Measurements from ENCODE around the gene RALGPS1.

RALGPS1 gene

DNA sequence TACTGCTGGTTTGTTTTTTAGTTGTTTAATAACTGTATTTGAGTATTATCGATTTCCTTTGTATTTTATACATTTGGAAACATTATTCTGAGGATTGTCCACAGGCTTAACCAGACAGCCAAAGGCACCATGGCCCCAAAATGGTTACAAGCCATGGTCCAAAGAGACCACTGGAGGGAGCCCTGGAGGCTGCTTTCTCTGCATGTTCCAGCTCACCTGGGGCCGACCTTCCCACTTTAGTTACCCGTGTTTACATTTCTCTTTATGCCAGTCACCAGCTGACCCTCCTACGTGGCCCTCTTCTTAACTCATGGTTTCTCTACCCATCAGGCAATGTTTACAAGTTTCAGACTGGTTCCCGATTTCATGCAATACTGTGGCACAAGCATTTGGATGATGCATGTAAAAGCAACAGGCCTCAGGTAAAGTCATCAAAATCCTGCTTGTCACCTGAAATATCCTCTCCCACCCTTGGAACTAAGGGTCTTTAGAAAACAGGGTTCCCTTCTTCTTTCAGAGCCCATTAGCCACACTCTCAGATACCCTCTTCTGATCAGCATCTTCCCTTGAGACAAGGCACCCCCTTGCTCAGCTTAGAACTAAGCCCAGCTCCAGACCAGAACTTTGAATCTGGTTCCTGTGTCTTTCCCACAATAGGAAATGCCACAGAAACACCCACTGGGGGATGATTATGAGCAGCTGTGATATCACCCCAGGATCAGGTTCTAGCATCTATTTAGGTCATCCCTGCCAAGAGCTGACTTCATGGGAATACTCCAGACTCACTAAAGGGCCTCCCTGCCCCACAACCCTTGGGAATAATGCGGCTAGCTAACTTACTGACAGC is 300.1 kb downstream of the RALGPS1 start:
- in situ Hi-C loops (cut with MboI; ENCODE audit: low pct_unique_long_range_greater_than_20kb, low sequenced_read_pairs), result no loop called here
- DNase-seq, result peak; percentile 59

DNA sequence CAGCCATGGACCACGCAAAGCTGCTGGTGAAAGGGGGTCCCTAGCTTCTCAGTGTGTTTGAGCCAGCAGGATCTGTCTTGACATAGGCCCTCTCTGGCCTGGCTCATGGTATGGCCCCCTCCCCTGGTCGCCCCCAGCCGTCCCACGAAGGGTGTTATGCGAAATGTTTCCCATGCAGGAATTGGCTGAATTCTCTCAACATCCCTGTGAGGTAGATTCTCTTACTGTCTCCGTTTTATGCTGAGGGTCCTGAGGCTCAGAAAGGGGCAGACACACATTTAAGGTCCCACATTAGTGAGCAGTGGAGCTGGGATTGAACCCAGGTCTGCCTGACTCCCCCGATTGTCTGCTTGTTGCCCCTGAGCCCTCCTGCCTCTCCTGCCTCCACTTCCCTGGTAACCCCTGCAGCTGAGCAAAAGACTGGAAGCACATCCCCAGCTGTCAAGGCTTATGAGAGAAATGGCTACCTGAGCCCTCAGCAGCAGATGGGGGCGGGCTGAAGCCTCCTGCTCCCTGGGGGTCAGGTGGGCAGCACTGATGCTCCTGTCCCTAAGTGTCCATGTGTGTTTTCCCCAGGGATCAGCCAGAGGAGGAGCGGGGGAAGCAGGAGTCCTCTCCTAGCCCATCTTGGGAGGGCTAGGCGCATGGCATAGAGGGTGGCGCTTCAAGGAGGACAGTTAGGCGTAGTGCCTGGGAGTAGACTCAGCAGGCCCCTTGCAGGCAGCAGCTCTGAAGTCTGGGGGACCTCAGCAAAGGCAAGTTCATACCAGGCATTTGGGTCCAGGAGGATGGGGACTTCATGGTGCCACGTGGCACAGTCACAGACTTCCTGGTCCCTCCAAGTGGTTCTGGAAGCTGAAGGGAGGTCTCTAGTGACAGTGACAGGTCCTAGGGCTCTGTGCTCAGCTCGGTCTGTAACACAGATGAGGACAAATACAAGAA is 301.0 kb downstream of the RALGPS1 start:
- DNase-seq, result no peak
- in situ Hi-C loops (cut with MboI; ENCODE audit: low pct_unique_long_range_greater_than_20kb, low sequenced_read_pairs), result no loop called here

DNA sequence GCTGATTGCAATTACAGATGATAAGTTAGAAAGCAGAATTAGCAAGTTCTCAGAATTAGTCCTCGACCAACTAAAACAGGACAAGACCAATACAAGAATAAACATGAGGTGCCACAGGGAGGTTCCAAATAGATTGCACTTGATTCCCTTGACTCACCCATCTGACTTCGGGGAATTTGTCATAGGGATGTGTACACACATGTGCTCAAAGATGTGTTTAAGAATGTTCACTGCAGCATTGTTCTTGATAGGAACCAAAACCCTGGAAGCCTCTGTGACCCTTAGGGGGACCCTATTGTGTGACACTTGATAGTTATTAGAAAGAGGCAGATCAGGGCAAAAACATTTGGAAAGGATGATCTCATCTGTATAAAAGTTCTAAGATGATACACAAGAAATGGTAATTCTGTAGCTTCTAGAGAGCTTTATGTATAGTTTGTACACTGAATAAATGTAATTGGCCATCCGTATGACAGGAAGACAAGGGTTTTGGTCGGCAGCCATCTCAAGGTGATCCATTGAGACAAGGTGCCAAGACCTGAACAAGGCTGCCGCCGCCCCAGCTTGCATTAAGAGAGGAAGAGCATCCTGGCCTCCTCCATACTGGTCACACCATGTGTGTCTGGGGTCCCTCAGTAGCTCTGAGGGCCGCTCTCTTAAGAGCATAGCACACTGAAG is 301.8 kb downstream of the RALGPS1 start:
- no peak for DNase-seq
- in situ Hi-C loops (cut with MboI; ENCODE audit: low pct_unique_long_range_greater_than_20kb, low sequenced_read_pairs), result no loop called here

DNA sequence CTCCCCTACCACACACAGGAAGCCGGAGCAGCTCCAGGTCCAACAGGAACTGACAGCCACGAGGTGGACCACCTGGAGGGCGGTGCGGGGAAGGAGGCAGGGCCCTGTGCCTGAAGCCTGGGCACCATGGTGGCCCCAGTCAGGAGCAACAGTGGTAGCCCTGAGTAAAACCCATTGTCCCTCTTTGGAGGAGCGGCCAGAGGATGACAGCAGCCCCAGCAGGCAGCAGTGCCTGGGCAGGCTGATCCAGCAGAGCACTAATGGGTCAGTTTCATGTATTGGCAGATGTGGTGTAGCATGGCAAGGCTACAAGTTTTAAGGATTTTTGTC is 302.3 kb downstream of the RALGPS1 start:
- no peak for DNase-seq
- in situ Hi-C loops (cut with MboI; ENCODE audit: low pct_unique_long_range_greater_than_20kb, low sequenced_read_pairs), result no loop called here

DNA sequence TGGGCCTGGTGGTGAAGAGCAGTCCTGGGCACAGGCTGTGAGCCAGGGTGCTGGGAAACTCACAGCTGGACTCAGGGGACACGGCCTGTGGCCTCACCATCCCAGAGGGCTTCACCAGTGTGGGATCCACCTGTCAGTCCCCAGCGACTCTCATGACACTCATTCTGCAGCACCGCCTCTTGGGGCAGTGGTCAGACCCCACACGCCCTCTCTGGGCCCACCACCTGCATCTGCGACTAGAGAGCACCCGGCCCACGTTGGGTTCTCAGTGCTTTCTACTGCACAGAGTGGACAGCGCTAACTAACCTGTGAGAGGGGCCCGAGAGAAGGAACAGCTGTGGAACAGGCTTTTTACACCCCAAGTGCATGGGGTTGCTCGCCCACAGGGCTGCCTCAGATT is 304.2 kb downstream of the RALGPS1 start:
- DNase-seq, result no peak
- in situ Hi-C loops (cut with MboI; ENCODE audit: low pct_unique_long_range_greater_than_20kb, low sequenced_read_pairs), result no loop called here

DNA sequence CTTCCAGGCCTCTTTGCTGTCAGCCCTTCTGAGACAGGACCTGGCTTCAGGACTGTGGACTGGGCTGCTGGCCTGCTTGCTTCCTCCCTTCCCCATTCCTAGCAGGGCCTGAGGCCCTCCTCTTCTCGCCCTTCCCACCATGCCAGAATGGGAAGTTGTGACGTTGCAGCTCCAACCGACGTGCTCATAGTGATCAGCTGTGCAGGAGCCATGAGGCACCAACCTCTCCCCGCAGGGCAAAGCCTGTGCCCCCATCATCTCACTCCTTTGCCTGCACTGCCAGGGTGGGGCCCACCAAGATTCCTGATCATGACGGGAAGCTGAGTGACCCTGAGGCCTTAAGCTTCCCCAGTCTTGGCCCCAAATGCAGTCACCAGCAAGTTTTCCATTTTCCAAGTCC is 304.9 kb downstream of the RALGPS1 start:
- DNase-seq, result no peak
- in situ Hi-C loops (cut with MboI; ENCODE audit: low pct_unique_long_range_greater_than_20kb, low sequenced_read_pairs), result no loop called here

DNA sequence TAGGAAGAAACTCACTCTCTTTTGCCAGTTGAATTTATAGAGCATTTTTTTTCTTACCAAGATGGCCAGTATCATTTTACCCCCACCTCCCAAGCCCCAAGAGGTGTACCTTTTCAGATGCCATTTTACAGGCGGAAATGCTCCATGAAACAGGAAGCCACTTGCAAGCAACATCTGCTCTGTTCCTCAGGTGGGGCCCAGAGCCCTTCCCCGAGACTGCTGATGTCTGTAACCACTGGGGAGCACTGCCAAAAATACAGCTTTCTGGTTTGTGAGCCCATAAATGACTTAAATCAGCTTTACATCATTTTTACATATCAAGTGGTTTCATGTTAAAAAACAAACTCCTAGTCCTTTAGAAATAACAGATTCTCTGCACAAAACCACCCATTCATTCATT is 307.1 kb downstream of the RALGPS1 start:
- no peak for DNase-seq
- in situ Hi-C loops (cut with MboI; ENCODE audit: low pct_unique_long_range_greater_than_20kb, low sequenced_read_pairs), result no loop called here

DNA sequence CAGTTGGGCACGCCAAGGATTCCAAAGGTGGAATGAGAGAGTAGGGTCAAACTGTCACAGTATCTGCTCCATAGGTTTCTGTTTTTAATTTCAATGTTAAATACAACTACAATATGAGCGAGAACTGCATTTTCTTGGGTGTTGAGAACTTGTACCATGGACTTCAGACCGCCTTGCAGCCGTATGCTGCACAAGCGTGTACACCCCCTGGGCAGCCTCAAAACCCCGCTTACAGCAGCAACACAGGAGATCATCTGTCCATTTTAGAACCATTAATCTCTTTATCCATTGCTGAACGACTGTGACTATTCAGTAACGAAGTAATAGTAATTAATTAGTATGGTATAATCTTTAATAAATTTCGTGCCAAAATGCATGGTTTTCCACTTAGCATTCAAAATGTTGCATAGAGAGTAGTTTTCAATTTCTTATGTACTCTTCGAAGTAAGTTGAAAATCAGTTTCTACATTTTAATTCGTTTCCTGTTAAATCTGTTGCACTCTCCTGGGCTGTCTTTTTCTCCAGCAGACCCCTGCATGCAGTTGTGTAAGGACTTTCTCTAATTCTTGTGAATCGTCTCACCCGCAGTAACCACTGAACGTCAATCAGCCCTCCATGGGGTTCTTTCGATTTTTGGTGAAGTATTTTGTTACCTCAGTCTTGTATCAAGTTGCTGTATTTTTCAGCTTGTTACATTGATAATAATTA is 308.0 kb downstream of the RALGPS1 start:
- no peak for DNase-seq
- in situ Hi-C loops (cut with MboI; ENCODE audit: low pct_unique_long_range_greater_than_20kb, low sequenced_read_pairs), result no loop called here

DNA sequence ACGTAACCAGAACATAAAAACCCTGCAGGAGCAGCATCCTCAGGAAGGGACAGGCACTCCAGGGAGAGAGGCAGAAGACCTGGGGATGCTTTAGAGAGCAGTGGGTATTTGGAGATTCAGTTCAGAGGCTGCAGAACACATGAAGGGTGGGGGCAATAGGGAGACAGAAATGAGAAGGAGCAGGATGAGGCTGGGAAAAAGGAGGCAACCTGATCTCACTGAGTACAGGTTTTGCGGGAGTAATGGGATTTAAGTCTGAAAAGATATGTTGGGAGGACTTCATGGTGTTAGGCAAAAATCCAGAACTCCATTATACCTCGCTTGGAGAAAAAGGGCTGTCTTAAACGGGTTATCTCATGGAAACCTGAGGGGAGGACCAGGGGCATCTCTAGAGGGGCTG is 308.7 kb downstream of the RALGPS1 start:
- in situ Hi-C loops (cut with MboI; ENCODE audit: low pct_unique_long_range_greater_than_20kb, low sequenced_read_pairs), result no loop called here

DNA sequence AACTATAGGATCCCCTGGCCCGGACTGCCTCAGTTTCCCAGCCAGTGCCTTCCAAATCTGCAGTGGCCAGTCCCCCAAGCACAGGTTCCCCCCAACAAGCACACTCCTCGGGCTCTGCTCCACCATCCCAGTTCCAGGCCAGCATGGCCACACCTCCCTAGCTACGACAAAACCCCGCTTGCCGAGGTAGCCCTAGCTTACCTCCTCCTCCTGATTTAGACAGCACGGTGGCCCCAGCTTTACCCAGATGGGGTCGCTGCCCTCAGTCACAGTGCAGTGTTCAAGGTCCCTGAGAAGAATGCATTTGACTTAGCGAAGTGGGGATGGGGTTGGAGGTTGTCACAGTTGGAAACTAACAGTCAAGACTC is 309.2 kb downstream of the RALGPS1 start:
- in situ Hi-C loops (cut with MboI; ENCODE audit: low pct_unique_long_range_greater_than_20kb, low sequenced_read_pairs), result no loop called here
- no peak for DNase-seq

More for the DNA sequence above, 308.7 kb downstream of the RALGPS1 start:
- DNase-seq, result no peak

DNA sequence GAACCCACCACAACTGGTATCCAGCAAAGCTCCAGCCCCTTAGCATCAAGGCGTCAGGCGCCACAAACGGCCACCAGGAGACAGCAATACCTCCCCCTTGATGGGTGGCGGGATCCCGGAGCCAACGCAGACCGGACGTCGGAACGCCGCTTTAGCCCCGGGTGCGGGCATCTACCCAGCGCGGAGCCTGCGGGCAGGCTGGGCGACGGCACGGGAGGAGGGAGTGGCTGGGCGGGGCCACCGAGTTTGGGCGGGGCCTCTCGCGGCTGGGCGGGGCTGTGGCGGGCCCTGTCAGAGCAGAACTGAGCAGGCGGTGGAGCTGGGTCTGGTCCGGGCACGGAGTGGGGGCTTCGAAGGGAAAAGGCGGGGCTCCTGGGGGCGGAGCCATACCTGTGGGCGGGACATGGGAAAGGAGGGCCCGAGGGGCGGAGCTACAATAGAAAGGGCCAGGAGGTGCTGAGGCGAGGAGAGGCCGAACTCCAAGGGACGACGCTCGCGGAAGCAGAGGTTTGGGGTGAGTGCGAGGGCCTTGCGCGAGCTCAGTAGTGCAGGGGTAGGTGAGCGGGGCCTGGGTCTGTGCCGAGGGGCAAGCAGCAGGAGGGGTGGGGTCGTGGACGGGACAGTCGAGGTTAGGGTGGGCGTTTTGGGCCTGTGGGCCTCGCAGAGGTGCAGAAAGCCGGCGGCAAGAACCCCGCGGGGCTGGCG is 309.7 kb downstream of the RALGPS1 start:
- in situ Hi-C loops (cut with MboI; ENCODE audit: low pct_unique_long_range_greater_than_20kb, low sequenced_read_pairs), result no loop called here
- peak; percentile 94 for DNase-seq

DNA sequence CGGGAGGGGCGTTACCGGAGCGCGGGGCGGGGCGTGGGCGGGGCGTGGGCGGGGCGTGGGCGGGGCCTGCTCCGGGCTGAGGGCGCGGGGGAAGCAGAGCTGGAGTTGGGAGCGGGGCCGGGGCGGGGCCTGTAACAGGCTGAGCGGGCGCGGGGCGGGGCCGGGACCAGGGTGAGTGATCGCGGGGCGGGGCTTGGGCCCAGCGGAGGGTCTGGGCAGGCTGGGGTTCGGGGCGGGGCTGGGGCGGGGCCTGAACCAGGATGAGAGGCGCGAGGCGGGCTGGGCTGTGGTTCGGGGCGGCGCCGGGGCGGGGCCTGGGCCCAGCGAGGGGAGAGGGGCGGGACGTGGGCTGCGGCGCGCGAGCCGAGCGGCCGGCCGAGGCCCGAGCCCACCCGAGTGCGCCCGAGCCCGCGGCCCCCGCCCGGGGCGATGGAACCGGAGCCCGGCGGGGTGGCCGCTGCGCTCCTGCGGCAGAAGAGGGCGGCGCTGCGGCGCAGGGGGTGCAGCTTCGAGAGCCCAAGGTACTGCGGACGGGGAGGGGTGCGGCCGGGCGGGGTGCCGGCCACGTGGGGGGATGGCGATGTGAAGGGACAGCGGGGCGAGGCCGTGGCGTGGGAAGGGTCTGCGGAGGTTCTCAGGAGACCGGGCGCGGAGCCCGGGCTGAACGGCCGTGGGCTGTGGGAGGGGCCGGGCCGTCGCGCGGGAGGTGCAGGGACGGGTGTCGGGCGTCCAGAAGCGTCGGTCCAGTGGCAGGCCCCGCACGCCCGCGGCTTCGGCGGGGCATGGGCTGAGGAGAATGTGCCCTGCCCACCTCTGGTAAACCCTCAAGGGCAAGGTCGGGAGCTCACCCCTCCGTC is 310.5 kb downstream of the RALGPS1 start:
- peak; percentile 41 for DNase-seq
- in situ Hi-C loops (cut with MboI; ENCODE audit: low pct_unique_long_range_greater_than_20kb, low sequenced_read_pairs), result no loop called here

DNA sequence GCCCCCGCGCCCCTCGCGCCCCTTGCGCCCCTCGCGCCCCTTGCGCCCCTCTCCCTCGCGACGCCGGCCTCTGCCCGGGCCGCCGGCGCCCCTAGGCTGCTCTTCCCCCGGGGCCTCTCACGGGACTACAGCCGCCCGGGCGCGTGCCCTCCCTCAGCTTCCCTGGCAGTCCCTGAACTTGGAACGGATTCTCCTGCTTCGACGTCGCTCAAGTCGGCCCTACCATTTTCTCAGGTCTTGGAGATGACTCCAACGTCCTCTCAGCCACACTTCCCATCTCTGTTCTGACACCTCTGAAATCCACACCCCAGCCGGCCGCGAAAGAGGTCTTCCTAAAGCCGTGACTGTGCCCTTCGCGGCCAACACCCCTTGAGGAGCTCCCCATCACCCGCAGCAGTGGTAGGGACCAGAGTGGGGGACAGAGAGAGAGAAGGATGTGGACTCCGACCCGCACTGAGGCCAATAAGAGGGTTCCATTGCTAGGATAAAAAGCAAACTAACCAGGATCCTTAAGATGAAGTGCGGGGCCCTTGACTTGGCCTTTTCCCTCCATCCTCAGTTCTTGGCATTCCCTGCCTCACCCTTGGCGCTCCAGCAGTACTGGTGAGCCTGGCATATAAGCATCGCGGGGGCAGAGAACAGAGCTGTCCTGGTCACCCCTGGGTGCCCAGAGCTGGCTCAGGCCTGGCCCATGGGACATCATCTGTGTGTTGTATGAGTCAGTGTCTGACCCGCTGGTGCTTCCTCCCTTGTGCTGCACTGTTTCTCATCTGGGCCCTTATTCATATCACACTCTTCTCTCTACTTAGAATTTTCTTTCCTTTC is 311.4 kb downstream of the RALGPS1 start:
- DNase-seq, result no peak
- in situ Hi-C loops (cut with MboI; ENCODE audit: low pct_unique_long_range_greater_than_20kb, low sequenced_read_pairs), result no loop called here

DNA sequence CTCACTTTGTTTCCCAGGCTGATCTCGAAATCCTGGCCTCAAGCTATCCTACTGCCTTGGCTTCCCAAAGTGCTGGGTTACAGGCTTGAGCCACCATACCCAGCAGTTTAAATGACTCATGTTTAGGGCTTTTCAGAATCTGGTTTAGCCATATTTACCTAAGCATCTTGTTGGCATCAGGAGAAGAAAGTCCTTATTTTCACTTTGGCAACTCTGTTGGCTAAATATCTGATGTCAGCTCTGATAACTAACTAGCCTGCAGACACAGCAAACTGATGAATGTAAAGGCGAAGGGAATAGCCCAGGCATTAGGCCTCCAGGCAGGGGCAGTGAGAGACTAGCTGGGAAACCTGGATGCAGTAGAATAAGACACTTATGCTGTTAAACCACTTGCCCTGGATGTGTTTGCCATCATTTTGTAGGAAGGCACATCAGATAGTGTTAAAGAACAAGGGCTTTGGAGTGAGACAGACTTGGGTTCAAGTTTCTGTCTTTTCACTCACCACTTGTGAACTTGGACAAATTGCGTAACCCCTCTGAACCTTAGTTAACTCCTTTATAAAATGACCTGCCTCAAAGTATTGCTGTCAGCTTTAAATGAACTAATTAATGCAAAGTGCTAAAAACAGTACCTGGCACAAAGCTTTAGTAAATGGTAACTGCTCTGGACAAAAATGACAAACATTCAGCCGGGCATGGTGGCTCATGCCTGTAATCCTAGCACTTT is 315.3 kb downstream of the RALGPS1 start:
- no peak for DNase-seq
- in situ Hi-C loops (cut with MboI; ENCODE audit: low pct_unique_long_range_greater_than_20kb, low sequenced_read_pairs), result no loop called here

DNA sequence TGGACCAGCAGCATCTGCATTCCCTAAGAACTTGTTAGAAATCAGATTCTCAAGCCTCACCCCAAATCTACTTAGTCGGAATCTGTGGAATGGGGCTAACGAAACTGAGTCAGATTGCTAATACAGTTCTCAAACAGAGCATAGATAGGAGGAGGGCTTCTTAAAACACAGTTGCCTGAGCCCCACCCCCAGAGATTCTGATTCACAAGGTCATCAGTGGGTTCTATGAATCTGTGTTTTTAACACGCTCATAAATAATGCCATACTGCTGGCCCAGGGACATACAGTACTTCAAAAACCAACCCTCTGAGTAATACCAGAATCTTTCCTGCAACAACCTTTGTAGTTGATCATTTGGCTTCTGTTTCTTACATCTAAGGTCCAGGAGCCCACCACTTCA is 317.1 kb downstream of the RALGPS1 start:
- in situ Hi-C loops (cut with MboI; ENCODE audit: low pct_unique_long_range_greater_than_20kb, low sequenced_read_pairs), result no loop called here
- DNase-seq, result no peak

DNA sequence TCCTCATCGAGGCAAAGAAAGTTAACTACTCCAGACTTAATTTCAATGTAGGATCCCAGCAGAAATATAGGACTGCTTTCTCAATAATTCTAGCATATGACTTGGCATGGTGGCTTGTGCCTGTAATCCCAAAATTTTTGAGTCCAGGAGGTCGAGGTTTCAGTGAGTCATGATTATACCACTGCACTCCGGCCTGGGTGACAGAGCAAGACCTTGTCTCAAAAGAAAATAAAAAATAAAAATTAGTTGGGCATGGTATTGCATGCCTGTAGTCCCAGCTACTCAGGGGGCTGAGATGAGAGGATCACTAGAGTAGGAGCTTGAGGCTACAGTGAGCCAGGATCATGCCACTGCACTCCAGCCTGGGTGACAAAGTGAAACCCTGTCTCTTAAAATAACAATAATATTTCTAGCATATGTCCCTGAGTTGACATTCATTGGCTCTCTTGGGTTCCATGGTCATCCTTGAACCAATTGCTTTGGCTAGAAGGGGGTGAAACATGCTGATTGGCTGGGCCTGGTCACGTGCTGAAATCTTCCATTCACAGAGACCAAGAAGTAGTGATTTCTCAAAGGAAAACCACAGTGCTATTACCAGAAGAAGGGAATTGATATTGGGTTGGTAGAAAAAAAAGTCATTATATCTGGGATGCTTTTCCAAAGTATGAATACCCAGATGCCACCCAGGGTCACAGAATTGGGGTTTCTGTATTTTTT is 318.4 kb downstream of the RALGPS1 start:
- DNase-seq, result no peak
- in situ Hi-C loops (cut with MboI; ENCODE audit: low pct_unique_long_range_greater_than_20kb, low sequenced_read_pairs), result no loop called here

Measured in KBM-7 (cell line).